HepG2 (cell line): ENCODE measurements around the gene CCSER1. TPM values are rescaled to one million over a fixed set of nuclear protein-coding genes. Genes with fewer than 3 reads are reported as not detected.

Experiments used
- ATAC-seq: fragments of 200-7000 bp; cut with Tn5 transposase; 3 replicates; pipeline ENCODE4 v1.9.1; 2020; ENCODE audit warnings: mild to moderate bottlenecking, moderate library complexity
- BruUV-seq: library from RNA; stranded (reverse); fragments of 400-500 nt; replicated peaks from 2 replicates; lab custom pipeline; 2021; lab: Mats Ljungman, UMichigan
- CTCF ChIA-PET: fragments of 300-600 bp; formaldehyde crosslinking; extraction: SDS; loops from one replicate; lab custom pipeline; 2021; ENCODE audit warnings: low total read pairs, inconsistent platforms, low intra/inter-chr PET ratio; lab: Yijun Ruan, JAX
- POLR2A ChIA-PET: fragments of 350-600 bp; sonication (Branson Sonifier 250); formaldehyde crosslinking; loops from one replicate; lab custom pipeline; 2020; ENCODE audit warnings: antibody characterized with exemption, inconsistent platforms; lab: Yijun Ruan, JAX
- DNase-seq: peaks from one replicate; pipeline ENCODE4 v3.0.0-alpha.2; 2015; ENCODE audit warnings: low spot score
- FAIRE-seq: peaks from 3 replicates; lab custom pipeline; 2011; peaks lifted over from hg19 to GRCh38; lab: Jason Lieb, UNC
- H2AFZ ChIP-seq: one replicate; pipeline ENCODE4 v1.6.1; 2011; ENCODE audit warnings: low read length, inconsistent platforms
- H3K27ac ChIP-seq: fragments of 300-600 bp; 3 replicates; pipeline ENCODE4 v1.8.0; 2011; ENCODE audit warnings: mixed run types, mild to moderate bottlenecking, mixed read lengths, low read length, inconsistent platforms; ENCODE audit not compliant: insufficient read depth; ENCODE audit errors: extremely low read length
- H3K27me3 ChIP-seq, 2 experiments: fragments of 200-600 bp in 1 of 2; 2 replicates in 1 of 2; 3 replicates in 1 of 2; pipeline versions ENCODE4 v1.6.0 to v1.8.0; 2011; ENCODE audit warnings: low read length in 2 of 2, mild to moderate bottlenecking in 2 of 2, moderate library complexity in 2 of 2, inconsistent platforms in 1 of 2; ENCODE audit not compliant: insufficient read depth in 2 of 2, control insufficient read depth in 1 of 2
- H3K36me3 ChIP-seq, 2 experiments: fragments of 200-600 bp in 1 of 2; replicated peaks in 1 of 2; 2 replicates in 1 of 2; 3 replicates in 1 of 2; pipeline versions ENCODE4 v1.5.1 to v1.8.0; 2011; ENCODE audit warnings: low read length in 2 of 2, inconsistent platforms in 1 of 2; ENCODE audit not compliant: insufficient read depth in 2 of 2, control insufficient read depth in 1 of 2
- H3K4me1 ChIP-seq: 2 replicates; pipeline ENCODE4 v1.5.1; 2012; ENCODE audit warnings: low read length, inconsistent platforms; ENCODE audit not compliant: insufficient read depth
- H3K4me2 ChIP-seq: 2 replicates; pipeline ENCODE4 v1.6.0; 2011; ENCODE audit warnings: low read depth, low read length, inconsistent platforms
- H3K4me3 ChIP-seq, 3 experiments: fragments of 200-600 bp in 1 of 3; sonication (generic), shearing (Covaris generic) in 1 of 3; replicated peaks in 1 of 3; 2 replicates each; pipeline ENCODE4 v1.5.1; 2011 to 2016; ENCODE audit warnings: low read length in 3 of 3, inconsistent platforms in 2 of 3, low read depth in 2 of 3, mild to moderate bottlenecking in 2 of 3, control low read depth in 1 of 3, mixed read lengths in 1 of 3; ENCODE audit not compliant: insufficient read depth in 1 of 3
- H3K79me2 ChIP-seq: one replicate; pipeline ENCODE4 v1.6.1; 2011; ENCODE audit warnings: low read length, inconsistent platforms; ENCODE audit not compliant: insufficient read depth
- H3K9ac ChIP-seq: 2 replicates; pipeline ENCODE4 v1.6.0; 2011; ENCODE audit warnings: mild to moderate bottlenecking, low read depth, low read length, inconsistent platforms; ENCODE audit not compliant: insufficient read depth
- H3K9me3 ChIP-seq: 2 replicates; pipeline ENCODE4 v1.5.1; 2012; ENCODE audit warnings: mild to moderate bottlenecking, low read length
- H4K20me1 ChIP-seq: 2 replicates; pipeline ENCODE4 v1.6.0; 2011; ENCODE audit warnings: inconsistent platforms, mild to moderate bottlenecking, low read length, moderate library complexity; ENCODE audit not compliant: insufficient read depth
- GTF2F1 ChIP-seq: fragments of 150-350 bp; IDR thresholded peaks from 2 replicates; pipeline ENCODE4 v1.6.1; 2014; ENCODE audit warnings: low read length
- IKZF4 ChIP-seq: sonication (generic); formaldehyde crosslinking; IDR thresholded peaks from 2 replicates; pipeline ENCODE4 v1.5.1; 2020; ENCODE audit warnings: borderline replicate concordance, mild to moderate bottlenecking, low read depth, missing genetic modification reagents; ENCODE audit errors: not compliant biosample characterization
- NFAT5 ChIP-seq: sonication (generic); formaldehyde crosslinking; IDR thresholded peaks from 2 replicates; pipeline ENCODE4 v1.4.0; 2020; ENCODE audit warnings: missing genetic modification reagents
- PRDM4 ChIP-seq: sonication (generic); formaldehyde crosslinking; IDR thresholded peaks from 2 replicates; pipeline ENCODE4 v1.9.0; 2021; ENCODE audit warnings: missing genetic modification reagents, borderline replicate concordance
- ZNF691 ChIP-seq: sonication (generic); formaldehyde crosslinking; IDR thresholded peaks from 2 replicates; pipeline ENCODE4 v1.4.0; 2020; ENCODE audit warnings: missing genetic modification reagents, low read depth, mild to moderate bottlenecking, borderline replicate concordance
- ZNF781 ChIP-seq: sonication (generic); formaldehyde crosslinking; IDR thresholded peaks from 2 replicates; pipeline ENCODE4 v1.5.1; 2020; ENCODE audit warnings: borderline replicate concordance, mild to moderate bottlenecking, missing genetic modification reagents; ENCODE audit errors: not compliant biosample characterization
- WGBS: methylation state at CpG from one replicate; pipeline ENCODE4 v1.1.6; 2017; ENCODE audit warnings: low lambda C conversion rate; 5-methylcytosine and 5-hydroxymethylcytosine counted together
- in situ Hi-C: cut with HindIII; loops from 2 replicates; pipeline ENCODE4 v1.10.0; 2017; ENCODE audit warnings: low pct_unique_long_range_greater_than_20kb; ENCODE audit not compliant: extremely low pct_ligation_motif_present
- intact Hi-C: fragments of 100-400 bp; cut with micrococcal nuclease; formaldehyde crosslinking; loops from one replicate; pipeline ENCODE4 v1.10.0; 2022; ENCODE audit not compliant: unreplicated experiment
- polyA plus RNA-seq, 8 experiments: library from polyadenylated mRNA; depleted of rRNA in 3 of 8; stranded (reverse) in 7 of 8; unstranded in 1 of 8; fragments of >200 nt; fragmentation: Illumina TruSeq in 4 of 8; extraction: Trizol in 4 of 8; gene quantifications; 2 replicates each; pipeline versions ENCODE4 v1.2.1 to v1.2.3, GENCODE V29; 2011 to 2016; ENCODE audit warnings: low read depth in 4 of 8, missing spikeins in 1 of 8, mixed read lengths in 1 of 8; ENCODE audit not compliant: insufficient read depth in 1 of 8
- total RNA-seq, 5 experiments: library from RNA; depleted of rRNA; stranded (reverse); fragments of >200 nt; fragmentation: Illumina TruSeq; extraction: Trizol; gene quantifications; 2 replicates each; pipeline ENCODE4 v1.2.3, GENCODE V29; 2016; ENCODE audit warnings: low read depth in 1 of 5
- TF ChIP-seq, protein P1 (sequence below): IDR thresholded peaks from 2 replicates; pipeline ENCODE4 v1.6.1; 2012; ENCODE audit warnings: low read length, improper control_type of control experiment
- TF ChIP-seq, protein P2 (sequence below): IDR thresholded peaks from 2 replicates; pipeline ENCODE4 v1.6.1; 2018; ENCODE audit warnings: missing genetic modification reagents

The CCSER1 gene
- total and polyA plus RNA-seq, 2 of the 13 experiments (the other 11 are each of a cell fraction or from before 2014, with no cell fraction given), result not detected

DNA sequence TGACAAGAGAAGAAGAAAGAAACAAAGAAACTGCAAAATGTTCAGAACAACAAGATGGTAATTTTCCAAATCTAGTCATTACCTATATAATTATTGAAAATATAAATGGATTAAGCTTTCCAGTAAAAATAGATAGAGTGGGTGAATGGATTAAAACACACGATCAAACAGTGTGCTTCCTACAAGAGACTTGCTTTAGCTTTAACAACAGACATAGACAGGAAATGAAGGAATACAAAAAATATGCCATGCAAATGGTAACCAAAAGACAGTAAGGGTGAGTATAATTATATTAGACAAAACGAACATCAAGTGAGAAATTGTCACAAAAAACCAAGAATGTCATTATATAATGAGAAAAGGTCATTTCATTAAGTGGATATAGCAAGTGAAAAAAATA, 842.8 kb downstream of the CCSER1 start:
- no peak overlapping the region for H2AFZ ChIP-seq
- no peak overlapping the region for H3K4me3 ChIP-seq
- intact Hi-C loops (no loop called here), in situ Hi-C loops (no loop called here)
- no peak for FAIRE-seq
- no peak for ATAC-seq
- POLR2A ChIA-PET, result no interaction called here
- H3K36me3 ChIP-seq, result no peaks in the 10 kb centered on the region
- H3K4me2 ChIP-seq, result no peak overlapping the region
- BruUV-seq, result no TSS peak
- no peaks in the 10 kb centered on the region for H3K27me3 ChIP-seq
- H3K9ac ChIP-seq, result no peak overlapping the region
- no peaks in the 10 kb centered on the region for H4K20me1 ChIP-seq
- H3K4me1 ChIP-seq, result no peaks in the 10 kb centered on the region
- DNase-seq, result no peak
- H3K79me2 ChIP-seq, result no peaks in the 10 kb centered on the region
- WGBS, result 20% methylated on average over 2 of the region's 2 CpGs
- CTCF ChIA-PET, result no interaction called here
- H3K9me3 ChIP-seq, result no peaks in the 10 kb centered on the region
- H3K27ac ChIP-seq, result no peak overlapping the region
- TF ChIP-seq ZNF691 (CRISPR knock-in tag) (no peak), IKZF4 (CRISPR knock-in tag) (no peak), ZNF781 (no peak), NFAT5 (CRISPR knock-in tag) (no peak), PRDM4 (CRISPR knock-in tag) (no peak), GTF2F1 (no peak)
- TF ChIP-seq, protein P1, sequence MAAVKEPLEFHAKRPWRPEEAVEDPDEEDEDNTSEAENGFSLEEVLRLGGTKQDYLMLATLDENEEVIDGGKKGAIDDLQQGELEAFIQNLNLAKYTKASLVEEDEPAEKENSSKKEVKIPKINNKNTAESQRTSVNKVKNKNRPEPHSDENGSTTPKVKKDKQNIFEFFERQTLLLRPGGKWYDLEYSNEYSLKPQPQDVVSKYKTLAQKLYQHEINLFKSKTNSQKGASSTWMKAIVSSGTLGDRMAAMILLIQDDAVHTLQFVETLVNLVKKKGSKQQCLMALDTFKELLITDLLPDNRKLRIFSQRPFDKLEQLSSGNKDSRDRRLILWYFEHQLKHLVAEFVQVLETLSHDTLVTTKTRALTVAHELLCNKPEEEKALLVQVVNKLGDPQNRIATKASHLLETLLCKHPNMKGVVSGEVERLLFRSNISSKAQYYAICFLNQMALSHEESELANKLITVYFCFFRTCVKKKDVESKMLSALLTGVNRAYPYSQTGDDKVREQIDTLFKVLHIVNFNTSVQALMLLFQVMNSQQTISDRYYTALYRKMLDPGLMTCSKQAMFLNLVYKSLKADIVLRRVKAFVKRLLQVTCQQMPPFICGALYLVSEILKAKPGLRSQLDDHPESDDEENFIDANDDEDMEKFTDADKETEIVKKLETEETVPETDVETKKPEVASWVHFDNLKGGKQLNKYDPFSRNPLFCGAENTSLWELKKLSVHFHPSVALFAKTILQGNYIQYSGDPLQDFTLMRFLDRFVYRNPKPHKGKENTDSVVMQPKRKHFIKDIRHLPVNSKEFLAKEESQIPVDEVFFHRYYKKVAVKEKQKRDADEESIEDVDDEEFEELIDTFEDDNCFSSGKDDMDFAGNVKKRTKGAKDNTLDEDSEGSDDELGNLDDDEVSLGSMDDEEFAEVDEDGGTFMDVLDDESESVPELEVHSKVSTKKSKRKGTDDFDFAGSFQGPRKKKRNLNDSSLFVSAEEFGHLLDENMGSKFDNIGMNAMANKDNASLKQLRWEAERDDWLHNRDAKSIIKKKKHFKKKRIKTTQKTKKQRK, result no peak
- TF ChIP-seq, protein P2, sequence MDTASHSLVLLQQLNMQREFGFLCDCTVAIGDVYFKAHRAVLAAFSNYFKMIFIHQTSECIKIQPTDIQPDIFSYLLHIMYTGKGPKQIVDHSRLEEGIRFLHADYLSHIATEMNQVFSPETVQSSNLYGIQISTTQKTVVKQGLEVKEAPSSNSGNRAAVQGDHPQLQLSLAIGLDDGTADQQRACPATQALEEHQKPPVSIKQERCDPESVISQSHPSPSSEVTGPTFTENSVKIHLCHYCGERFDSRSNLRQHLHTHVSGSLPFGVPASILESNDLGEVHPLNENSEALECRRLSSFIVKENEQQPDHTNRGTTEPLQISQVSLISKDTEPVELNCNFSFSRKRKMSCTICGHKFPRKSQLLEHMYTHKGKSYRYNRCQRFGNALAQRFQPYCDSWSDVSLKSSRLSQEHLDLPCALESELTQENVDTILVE (CRISPR knock-in tag), result no peak
